Measurements from ENCODE around the gene VCL.
A peak's percentile ranks its signal among the peaks of the same experiment; 100 is the strongest.
"Not testable (repeated sequence)": the region's sequence is repeated elsewhere in the genome, so short reads cannot be mapped to it uniquely, and the experiment has no call there.

VCL gene

DNA sequence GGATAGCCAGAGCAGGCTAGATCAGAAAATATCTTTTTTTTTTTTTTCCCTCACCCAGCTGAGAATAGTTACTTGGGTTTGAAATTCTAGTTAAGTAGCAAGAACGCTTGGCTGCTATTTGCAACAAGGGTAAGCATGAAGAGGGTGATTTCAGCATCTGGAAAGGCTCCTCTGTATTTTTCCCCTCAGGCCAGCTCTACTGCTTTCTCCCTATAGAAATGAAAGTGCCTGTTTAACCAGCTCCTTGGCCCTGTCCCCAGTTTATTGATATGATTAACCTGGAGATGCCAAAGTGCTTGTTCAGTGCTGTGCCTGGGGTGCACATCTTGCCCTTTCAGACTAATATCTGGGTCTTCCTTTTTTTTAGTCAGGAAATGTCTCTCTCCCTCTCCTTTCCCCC is 115.6 kb downstream of the VCL start:
- no peak for DNase-seq

DNA sequence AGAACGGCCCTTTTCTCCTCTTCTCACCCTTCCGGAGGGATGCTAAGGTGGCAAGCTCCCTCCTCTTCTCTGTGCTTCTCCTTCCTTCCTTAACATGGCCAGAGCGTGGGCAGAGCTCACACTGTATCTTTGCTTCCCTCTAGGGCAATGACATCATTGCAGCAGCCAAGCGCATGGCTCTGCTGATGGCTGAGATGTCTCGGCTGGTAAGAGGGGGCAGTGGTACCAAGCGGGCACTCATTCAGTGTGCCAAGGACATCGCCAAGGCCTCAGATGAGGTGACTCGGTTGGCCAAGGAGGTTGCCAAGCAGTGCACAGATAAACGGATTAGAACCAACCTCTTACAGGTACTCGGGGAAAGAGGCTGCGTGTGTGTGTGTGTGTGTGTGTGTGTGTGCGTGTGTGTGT is 116.1 kb downstream of the VCL start:
- DNase-seq: no peak

DNA sequence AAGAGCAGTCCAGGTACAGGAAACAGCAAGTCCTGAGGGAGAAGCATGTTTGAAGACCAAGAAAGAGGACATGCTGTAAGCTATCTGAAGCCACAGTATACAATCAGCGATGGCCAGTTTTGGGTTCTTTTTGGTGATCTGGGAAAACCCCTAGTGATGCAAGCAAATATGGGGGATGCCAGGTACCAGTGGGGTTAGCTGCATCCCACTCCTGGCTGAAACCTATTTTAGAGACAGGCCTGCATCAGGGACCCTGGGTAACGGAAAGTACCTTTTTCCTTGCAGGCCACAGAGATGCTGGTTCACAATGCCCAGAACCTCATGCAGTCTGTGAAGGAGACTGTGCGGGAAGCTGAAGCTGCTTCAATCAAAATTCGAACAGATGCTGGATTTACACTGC is 119.8 kb downstream of the VCL start:
- no peak for DNase-seq

DNA sequence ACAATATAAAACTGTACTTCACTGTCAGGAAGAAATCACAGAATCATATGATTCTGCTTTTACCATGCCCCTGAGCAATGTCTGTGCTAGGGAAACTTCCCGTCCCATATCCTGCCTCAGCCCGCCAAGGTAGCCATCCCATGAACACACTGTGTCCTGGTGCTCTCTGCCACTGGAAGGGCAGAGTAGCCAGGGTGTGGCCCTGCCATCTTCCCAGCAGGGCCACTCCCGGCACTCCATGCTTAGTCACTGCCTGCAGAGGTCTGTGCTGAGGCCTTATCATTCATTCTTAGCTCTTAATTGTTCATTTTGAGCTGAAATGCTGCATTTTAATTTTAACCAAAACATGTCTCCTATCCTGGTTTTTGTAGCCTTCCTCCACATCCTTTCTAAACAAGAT is 120.9 kb downstream of the VCL start:
- no peak for DNase-seq

DNA sequence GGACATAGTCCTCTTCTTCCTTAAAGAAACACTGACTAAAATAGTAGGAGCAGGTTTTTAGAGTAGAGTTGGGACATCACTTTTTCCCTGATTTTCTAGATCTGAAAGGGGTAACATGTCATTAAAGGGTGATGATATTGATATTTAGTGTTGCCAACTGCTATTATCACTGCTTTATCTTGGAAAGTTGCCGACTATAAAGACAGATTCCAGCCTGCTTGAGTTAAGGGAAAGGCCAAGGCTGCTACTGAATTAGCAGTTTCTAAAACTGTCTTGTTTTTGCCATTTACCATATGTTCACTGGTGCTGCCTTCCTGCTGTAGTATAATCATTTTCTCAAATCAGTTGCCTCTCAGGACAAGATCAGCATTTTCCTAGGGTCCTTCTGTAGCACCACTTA is 123.0 kb downstream of the VCL start:
- no peak for DNase-seq

- DNase-seq: no peak
Observed at GRCh38 chr10:74121368-74121767, 123.5 kb downstream of the VCL start.

DNA sequence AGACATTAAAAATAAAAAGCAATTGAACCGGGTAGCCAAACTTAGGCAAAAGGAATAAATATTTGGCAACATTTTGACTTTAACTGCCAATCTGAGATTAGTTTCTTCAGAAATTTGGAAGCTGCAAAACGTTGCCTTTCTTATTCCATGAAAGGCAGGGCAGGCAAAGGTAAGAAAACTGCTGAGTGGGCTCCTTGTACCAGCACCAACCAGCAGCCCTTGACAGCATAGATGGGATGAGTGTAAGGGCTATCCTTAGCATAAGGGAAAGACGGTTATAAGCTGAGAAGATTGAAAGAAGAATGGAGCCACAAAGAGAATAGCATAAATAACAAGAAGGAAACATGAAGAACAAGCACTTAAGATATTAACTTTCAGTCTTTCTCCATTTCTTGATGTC is 124.1 kb downstream of the VCL start:
- no peak for DNase-seq

DNA sequence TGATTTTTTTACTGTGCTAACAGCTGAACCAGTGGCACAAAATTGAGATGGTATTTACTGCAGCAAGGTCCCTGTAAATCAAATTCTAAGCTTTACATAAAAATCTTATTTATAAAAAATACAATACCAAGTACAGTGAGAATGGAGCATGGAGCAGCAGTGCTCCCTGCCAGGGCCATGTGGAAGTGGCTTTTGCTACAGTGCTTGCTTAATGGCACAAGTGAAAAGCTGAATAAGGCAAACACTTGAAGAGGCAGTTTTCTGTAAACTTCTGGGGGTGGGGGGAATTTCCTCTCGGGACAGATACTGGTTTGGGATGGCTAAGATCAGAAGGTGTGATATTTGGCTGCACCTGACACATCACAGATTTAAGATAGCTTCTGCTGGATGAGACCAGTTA is 125.2 kb downstream of the VCL start:
- no peak for DNase-seq

- no peak for DNase-seq
Observed at GRCh38 chr10:74133923-74134820, 136.3 kb downstream of the VCL start.

GRCh38 chr10:74135452-74135851 is 137.5 kb downstream of the VCL start:
- DNase-seq: no peak

GRCh38 chr10:74137992-74138391 is 140.1 kb downstream of the VCL start:
- DNase-seq: no peak

GRCh38 chr10:74138596-74138995 is 140.7 kb downstream of the VCL start:
- not testable (repeated sequence) for DNase-seq

- DNase-seq: no peak
Observed at GRCh38 chr10:74139981-74140380, 142.1 kb downstream of the VCL start.

DNA sequence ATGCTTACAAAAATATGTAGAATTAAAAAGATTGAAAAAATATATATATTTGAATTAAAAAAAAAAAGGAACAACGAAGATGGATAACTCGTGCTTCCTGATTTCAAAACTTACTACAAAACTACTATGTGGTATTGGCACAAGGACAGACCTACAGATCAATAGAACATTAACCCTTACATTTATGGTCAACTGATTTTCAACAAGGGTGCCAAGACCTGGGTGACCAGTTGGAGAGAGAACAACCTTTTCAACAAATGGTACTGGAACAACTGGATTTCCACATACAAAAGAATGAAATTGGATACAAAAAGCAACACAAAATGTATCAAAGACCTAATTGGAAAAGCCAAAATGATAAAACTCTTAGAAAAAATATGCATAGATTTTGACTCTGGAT is 142.6 kb downstream of the VCL start:
- no peak for DNase-seq

DNA sequence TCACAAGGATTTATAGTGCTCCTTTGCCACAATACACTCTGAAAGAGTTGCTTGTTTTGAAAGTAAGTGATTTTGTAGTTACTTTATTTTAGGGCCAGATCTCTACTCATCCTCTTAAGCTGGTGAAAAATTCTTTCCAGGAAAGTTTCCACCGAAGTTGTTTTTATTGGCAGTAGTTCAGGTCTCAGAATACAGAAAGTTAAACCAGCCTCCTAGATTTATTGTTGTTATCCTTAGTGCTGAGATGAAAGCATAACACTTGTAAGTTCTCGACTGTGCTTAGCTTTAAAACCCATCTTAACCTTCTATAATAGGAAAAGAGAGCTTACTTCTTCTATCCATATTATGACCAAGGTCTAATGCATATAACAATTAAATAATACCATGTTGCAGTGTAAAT is 147.2 kb downstream of the VCL start:
- no peak for DNase-seq

GRCh38 chr10:74146980-74147379 is 149.1 kb downstream of the VCL start:
- DNase-seq: not testable (repeated sequence)

- DNase-seq: peak; percentile 84 to 86
Observed at GRCh38 chr10:74150204-74150989, 152.5 kb downstream of the VCL start, which contains the start of gene AP3M1. TSS of gene AP3M1 (minus strand) at chr10:74150828. CDS start at chr10:74138379, 12,449 bp downstream.

DNA sequence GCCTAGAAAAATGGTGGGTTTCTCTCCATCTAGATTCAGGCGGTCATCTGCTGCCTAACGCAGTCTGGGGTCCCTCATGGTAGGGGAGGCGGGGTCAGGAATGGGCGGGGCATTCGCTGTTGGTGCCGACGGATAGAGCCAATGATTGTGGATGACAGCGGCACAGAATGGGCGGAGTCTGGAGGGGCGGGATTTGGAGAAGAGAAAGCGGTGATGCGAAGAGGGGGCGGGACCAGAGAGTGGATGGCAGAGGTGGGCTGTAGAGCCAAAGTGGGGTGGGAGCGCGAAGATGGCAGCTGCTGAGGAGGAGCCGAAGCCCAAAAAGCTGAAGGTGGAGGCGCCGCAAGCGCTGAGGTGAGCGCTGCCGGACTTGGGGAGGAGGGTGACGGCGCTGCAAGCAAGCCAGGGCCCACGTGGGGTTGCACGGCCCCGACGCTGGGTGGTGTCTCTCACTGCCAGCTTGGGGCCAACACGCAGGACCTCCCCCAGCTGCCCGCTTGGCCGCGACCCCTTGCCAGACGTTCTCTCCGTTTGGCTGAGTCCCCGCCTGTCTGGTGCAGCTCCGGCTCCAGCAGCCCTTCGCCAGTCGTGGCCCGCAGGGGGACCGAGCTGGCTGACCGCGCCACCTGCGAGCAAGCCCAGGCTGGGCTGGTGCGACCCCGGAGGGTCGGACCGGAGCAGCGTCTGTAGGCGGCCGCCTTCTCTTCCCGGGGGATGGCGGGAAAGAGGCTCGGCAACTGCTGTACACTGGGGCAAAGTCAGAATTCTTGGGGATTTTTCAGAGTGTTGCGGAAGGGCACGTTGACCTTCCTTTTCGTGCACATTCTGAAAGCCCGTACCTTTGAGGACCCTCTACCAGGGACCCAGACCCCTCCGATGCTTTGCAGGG is 153.3 kb downstream of the VCL start, which contains the start of gene ADK:
Gene ADK, plus strand, starts transcription at position 232 of the 889 bp plus-strand sequence. Its CDS starts 58 bp downstream, at position 290.
- DNase-seq: peak; percentile 100

- no peak for DNase-seq
Observed at GRCh38 chr10:74151879-74152722, 154.2 kb downstream of the VCL start.

GRCh38 chr10:74153123-74153522 is 155.2 kb downstream of the VCL start:
- DNase-seq: no peak

DNA sequence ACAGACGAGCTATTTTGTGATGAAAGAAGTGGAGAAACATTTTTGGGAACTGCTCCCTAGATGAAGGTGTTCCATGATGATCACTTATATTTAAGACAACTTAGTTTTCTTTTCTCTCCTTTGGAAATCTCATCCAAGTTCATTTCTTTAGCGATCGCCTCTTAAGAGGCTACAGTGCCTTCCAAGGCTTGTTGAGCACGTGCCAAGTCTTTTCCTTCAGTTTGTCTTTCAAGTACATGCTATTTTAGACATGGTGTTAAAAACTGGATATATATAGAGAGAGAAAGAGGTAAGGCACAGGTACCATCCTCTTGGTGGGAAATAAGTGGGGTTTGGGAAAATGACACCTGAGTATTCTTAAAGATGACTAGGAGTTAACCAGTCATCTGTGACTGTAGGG is 155.8 kb downstream of the VCL start:
- no peak for DNase-seq

- DNase-seq: no peak
Observed at GRCh38 chr10:74156919-74157289, 159.0 kb downstream of the VCL start.

Measured in activated T-cell treated with anti-CD3 and anti-CD28 coated beads, Interleukin-2, amount 50 U/mL, for 48 hours (primary cell).